DMS79 (cell line): ENCODE results near the gene SASH3.

Source experiments
- DNase-seq: peaks from one replicate; lab custom pipeline; 2025; lab: John Stamatoyannopoulos, UW

SASH3 gene

GRCh38 chrX:129808829-129809796 is 29.4 kb downstream of the SASH3 start:
- no peak for DNase-seq

- no peak for DNase-seq
Measured at GRCh38 chrX:129813662-129814368, 34.1 kb downstream of the SASH3 start.

- DNase-seq = no peak
Measured at GRCh38 chrX:129818123-129818522, 38.4 kb downstream of the SASH3 start.

DNA sequence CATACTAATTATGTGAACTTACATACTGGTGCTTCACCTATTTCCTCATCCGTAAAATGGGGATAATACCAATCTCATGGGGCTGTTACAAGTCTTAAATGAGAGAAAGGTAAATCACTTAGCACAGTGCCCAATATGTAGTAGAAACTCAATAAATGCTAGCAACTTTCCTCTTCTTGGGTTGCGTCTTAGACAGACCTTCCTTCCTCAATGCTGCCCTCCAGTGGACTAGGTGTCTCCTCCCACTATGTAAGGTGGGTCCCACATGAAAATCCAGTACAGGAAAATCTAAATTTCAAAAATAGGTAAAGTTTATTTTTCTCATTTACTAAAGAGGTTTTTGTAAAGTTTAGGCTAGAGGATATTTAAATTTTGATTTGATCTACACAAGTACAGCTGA is 43.4 kb downstream of the SASH3 start:
- DNase-seq = no peak

- no peak for DNase-seq
Measured at GRCh38 chrX:129823522-129823921, 43.8 kb downstream of the SASH3 start.

- DNase-seq = no peak
Measured at GRCh38 chrX:129824620-129825019, 44.9 kb downstream of the SASH3 start.

DNA sequence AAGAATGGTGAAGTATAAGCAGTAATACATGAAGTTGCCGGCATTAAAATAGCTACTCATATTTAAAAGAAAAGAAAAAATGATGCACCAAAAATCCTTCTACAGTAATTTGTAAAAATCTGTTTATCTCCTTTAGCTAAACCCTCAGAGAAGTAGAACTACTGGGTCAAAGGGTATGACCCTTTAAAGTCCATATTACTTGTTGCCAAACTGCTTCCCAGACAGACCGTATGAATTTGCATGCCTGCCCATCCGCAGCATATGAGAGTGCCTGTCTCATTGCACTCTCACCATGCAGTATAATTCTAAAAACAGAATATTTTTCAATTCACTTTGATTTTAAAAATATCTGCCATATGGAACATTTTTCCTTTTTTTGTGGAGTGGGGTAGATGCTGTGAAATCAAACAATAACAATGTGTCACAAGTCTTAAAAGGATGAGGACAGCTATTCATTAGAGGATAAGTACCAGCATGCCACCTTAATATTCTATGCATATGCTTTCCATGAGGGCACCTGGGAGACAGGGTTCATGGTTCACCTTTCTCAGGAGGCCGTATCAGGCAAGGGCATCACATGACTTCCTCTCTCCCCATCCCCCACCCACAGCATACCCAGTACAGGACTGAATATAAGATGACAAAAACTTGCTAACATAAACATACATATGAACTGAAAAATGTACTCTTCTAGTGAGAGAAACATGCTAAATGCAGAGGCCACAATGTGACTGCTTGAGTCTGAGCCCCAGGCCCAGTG is 46.2 kb downstream of the SASH3 start:
- no peak for DNase-seq

DNA sequence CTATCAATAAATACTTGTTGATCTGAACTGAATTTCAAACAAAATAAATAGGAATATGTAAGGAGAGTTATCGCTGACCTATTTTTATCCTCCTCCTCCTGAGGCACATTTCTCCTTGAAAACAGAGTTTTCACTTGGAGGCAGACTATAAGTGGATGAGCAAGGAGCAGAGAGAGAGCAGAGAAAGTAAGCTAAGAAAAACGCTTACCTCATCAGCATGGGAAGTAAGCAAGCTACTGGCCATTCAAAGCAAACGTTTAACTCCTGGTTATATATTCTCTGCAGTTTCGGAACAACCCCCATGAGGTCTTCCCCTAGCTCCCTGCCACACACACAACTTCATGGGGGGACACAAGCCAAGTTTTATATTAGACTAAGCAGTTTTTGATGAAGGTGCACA is 50.7 kb downstream of the SASH3 start:
- DNase-seq = no peak

DNA sequence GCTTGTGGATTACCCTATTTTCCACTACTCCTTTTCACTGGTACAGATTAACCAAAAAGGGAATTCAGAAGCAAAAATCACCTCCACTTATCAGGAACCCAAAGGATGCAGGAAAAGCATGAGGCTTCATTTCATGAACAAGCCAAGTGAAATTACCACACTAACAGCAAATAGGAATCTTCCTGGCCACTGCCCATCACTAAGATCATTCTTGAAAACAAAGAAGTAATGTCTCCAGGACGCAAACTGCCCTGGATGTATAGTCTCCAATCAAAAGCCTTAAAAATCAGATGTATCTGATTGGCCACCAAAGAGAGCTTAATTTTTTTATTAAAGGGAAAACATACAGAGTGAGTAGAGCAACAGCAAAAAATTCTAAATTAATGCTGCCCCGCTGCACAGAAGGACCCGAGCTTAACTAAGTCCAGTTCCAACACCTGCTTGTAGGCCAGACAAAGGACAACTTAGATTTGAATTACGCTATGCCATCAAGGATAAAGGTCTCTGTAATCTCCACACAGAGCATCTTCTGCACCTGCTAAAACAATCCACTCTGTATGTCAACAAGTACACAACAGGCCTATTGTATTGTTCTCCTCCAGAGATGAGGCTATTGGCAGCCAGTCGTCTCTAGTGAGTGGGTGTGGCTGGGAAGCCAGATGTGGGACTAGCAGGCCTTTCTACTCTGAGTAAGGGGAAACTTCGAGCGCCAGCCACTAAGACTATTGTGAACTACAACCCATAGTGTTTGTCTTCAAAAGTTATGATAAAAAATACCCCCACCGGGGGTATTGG is 51.5 kb downstream of the SASH3 start:
- no peak for DNase-seq

GRCh38 chrX:129833153-129833990 is 53.6 kb downstream of the SASH3 start:
- DNase-seq = peak; percentile 2

GRCh38 chrX:129836827-129837226 is 57.1 kb downstream of the SASH3 start:
- no peak for DNase-seq

DNA sequence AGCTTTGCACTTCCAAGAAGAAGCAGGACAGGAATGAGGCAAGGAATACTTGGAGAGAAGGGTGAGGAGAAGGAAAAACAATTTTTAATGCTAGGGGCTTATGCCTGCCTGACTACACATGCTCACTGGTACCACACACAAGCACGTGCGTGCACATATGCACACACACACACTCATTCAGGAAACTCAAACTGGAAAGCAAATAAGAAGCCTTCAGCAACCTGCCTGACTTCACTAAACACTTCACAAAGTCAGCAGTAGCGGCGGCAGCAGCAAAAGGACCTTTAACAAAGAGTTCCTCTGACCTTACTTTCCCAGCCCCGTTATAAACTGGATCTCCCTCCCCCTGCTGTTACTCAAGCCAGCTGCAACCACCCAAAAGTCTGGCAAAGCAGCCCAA is 60.6 kb downstream of the SASH3 start:
- DNase-seq = no peak

DNA sequence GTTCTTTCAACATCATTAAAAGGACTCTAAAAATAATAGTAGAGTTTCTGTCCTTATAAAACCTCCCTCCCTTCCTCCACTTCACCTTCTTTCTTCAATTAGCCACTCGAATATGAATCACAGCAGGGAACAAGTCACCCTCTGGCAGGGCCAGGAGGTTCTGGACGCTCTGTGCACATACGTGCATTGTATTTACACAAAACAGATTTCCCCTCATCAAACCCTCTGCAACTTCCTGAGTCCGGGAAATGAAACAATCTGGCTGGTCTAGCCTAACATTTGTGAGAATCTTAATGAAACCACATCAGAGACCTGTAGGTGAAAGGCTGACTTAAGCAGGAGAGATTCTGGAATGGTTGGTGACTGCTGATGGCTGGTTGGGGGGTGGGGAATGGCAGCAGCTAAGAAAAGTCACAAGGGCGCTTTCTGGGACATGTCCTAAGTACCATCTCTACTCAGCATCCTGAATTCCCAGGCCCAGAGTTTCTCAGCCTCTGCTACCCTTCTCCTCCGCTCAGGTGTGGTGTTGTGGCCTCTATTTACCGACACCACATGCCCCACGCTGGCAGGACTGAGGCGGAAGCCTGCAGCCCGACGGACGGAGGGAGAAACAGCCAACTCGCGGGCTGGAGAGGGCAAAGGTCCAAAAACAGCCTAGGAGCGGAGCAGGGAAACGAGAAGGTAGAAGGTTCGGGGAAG is 62.9 kb downstream of the SASH3 start:
- peak; percentile 0 for DNase-seq

DNA sequence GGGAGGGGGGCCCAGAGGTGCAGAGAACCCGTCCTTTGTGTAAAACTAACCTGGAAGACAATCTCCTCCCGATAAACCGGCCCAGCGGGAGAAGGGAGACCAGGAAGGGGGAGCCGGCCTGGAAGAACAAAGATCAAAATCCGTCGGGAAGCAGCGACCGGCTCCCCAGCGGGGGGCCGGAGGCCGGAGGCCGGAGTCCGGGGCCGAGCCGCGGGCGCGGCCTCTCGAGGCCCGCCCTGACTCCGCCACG is 63.4 kb downstream of the SASH3 start:
- no peak for DNase-seq

- peak; percentile 76 for DNase-seq
Measured at GRCh38 chrX:129843459-129844306, 63.9 kb downstream of the SASH3 start, which contains the start of gene ZDHHC9. Gene ZDHHC9 (minus strand): TSS chrX:129843886. CDS start chrX:129841945, 1,941 bp downstream.
